ENCODE results near the gene BRINP1.

DNA sequence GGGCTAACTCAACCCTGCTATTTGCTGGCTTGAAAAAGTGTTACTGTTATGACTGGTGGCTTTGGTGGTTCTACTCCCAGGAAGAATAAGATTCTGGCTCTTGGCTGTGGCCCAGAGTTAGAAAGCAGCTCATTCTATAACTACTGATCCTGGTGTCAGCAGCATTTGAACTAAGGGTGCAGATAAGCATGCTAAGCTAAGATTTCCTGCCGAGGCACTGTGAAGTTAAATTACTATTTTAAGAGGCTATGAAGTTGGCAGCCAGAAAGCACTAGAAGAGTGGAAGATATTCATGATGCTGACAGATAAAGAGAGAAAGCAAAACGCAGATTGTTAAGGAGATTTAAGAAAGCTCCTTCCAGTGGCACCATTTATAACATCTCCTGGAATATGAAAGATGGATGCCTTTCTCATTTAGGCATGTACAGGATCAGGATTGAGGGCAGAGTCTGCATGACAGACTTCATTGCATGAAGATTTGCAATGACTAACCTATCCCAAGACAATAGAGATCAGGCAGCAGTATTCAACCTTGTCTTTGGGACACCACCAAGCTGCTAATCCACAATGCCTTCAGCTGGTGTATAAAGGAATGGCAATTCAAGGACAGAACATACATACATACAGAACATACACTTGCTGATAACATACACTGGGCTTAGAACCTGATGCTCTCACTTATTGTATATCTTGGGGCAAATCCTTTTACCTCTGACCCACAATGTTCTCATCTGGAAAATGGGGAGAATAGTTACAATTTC is 11.7 kb downstream of the BRINP1 start:
- TF ChIP-seq, protein P1, sequence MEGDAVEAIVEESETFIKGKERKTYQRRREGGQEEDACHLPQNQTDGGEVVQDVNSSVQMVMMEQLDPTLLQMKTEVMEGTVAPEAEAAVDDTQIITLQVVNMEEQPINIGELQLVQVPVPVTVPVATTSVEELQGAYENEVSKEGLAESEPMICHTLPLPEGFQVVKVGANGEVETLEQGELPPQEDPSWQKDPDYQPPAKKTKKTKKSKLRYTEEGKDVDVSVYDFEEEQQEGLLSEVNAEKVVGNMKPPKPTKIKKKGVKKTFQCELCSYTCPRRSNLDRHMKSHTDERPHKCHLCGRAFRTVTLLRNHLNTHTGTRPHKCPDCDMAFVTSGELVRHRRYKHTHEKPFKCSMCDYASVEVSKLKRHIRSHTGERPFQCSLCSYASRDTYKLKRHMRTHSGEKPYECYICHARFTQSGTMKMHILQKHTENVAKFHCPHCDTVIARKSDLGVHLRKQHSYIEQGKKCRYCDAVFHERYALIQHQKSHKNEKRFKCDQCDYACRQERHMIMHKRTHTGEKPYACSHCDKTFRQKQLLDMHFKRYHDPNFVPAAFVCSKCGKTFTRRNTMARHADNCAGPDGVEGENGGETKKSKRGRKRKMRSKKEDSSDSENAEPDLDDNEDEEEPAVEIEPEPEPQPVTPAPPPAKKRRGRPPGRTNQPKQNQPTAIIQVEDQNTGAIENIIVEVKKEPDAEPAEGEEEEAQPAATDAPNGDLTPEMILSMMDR (IDR thresholded peaks at IDR 0.05), result no peak
- TF ChIP-seq POLR2A (IDR thresholded peaks at IDR 0.05), result no peak
